Middle frontal gyrus (tissue), 1 donor: ENCODE results near the gene BRAT1.
"Not testable (repeated sequence)": the region's sequence is repeated elsewhere in the genome, so short reads cannot be mapped to it uniquely, and the experiment has no call there.

Source experiments
- DNase-seq: peaks from one replicate; pipeline ENCODE4 v3.0.0-alpha.2; 2015; ENCODE audit warnings: low spot score; ENCODE audit errors: extremely low spot score

The BRAT1 gene

GRCh38 chr7:2539031-2539911 is 16.1 kb downstream of the BRAT1 start:
- DNase-seq = no peak

GRCh38 chr7:2537981-2538851 is 17.1 kb downstream of the BRAT1 start:
- DNase-seq = no peak

GRCh38 chr7:2535872-2536627 is 19.3 kb downstream of the BRAT1 start:
- not testable (repeated sequence) for DNase-seq

- DNase-seq = not testable (repeated sequence)
These were observed 21.1 kb downstream of the BRAT1 start for GRCh38 chr7:2534214-2534613.

DNA sequence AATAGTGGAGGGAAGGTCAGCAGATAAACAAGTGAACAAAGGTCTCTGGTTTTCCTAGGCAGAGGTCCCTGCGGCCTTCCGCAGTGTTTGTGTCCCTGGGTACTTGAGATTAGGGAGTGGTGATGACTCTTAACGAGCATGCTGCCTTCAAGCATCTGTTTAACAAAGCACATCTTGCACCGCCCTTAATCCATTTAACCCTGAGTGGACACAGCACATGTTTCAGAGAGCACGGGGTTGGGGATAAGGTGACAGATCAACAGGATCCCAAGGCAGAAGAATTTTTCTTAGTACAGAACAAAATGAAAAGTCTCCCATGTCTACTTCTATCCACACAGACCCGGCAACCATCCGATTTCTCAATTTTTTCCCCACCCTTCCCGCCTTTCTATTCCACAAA is 21.8 kb downstream of the BRAT1 start:
- not testable (repeated sequence) for DNase-seq

DNA sequence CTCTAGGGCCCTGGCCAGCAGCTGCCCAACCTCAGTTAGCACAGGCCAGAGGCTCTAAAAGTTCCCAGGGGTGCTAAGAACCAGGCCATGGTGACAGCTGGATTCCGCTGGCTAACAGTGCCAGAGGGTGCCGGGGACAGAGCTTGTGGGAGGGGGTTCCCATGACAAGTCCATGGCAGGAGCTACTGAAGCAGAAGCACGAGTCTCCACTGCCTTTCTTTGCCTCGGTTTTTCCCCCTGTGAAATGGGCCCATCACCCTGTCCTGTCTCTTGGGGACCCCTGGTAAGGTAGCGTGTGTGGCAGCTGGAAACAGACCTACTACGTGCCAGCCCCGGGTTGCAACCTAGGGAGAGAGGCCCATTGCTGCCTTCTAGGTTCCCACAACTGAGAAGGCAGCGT is 22.5 kb downstream of the BRAT1 start:
- DNase-seq = not testable (repeated sequence)

DNA sequence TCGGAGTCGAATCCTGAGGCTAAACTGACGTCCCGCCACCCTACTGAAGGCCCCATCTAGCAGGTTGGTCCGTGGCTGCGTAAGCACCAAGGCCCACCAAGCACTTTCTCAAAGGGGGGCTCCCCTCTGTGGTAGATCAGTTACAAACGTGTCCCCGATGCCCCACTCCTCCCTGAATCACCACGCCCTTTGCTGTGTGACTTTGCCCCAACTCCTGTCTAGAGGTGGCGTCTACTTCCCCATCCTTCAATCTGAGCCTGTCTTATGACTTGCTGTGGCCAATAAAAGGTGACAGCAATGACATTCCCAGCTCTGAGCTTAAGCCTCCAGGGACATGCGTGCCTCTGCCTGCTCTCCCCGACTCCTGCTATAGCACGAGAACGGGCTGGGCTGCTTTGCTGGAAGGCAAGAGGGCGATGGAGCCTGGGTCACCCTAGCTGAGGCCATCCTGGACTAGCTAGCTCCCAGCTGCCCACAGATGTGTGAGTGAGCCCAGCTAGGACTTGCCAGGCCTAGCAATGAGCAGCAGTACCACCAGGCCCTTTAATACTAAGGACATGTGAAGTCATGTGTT is 23.0 kb downstream of the BRAT1 start:
- DNase-seq = not testable (repeated sequence)

DNA sequence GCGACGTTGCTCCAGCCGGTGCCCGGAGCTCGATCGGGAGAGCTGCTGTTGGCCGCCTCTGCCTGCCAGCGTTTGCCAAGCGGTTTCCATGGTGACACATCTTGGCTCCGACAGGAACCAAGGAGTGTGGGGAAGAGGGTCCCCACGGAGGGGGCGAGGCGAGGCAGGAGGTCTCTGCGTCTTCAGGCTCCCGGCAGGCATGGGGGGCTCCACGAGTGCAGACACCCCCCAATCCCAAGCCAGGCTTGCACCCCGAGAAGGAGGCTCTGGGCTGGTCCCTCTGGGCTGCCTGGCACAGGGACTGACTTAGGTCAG is 23.6 kb downstream of the BRAT1 start:
- not testable (repeated sequence) for DNase-seq

GRCh38 chr7:2530994-2531795 is 24.1 kb downstream of the BRAT1 start:
- not testable (repeated sequence) for DNase-seq

DNA sequence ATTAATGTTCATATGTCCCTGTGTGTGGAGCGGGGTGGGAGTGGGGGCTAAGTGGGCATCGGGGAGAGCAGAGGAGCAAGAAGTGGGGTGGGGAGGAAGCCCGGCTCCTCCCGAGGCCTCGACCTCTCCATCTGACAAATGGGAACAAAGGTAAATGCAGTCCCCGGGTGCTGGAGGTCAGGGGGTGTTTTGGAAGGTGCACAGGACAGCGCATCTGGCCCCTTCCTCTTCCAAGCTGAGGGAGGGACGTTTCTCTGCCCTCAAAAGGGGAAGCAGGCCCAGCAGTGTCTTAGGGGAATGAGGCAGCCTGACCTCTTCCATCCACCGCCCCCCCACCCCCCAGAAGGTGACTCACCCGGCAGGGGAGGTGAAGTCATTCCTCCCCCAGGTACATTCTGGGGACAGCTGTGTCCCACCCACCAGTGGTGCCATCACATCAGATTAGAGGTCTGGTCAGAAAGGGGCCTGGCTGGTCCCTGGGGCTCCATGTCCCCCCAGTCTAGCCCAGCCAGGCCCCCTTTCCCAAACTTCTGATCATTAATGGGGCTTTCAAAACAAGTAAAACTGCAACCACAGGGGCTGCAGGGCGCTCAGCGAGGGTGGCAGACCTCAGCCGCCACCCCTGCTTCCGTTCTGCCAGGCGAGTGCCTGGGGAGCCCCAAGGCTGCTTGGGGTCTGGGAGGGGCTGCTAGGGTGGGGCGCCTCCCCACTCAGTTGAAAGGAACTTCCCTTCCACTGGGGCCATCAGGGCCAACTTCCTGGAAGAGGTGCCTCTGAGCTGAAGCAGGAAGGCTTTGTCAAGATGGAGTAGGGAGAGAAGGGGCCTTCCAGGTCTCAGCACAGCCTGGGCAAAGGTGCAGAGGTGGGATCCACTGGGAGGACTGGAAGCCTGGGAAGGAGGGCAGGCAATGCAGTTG is 25.0 kb downstream of the BRAT1 start:
- no peak for DNase-seq

- DNase-seq = no peak
These were observed 25.9 kb downstream of the BRAT1 start for GRCh38 chr7:2529161-2530070.

GRCh38 chr7:2528481-2529095 is 26.7 kb downstream of the BRAT1 start:
- DNase-seq = no peak

DNA sequence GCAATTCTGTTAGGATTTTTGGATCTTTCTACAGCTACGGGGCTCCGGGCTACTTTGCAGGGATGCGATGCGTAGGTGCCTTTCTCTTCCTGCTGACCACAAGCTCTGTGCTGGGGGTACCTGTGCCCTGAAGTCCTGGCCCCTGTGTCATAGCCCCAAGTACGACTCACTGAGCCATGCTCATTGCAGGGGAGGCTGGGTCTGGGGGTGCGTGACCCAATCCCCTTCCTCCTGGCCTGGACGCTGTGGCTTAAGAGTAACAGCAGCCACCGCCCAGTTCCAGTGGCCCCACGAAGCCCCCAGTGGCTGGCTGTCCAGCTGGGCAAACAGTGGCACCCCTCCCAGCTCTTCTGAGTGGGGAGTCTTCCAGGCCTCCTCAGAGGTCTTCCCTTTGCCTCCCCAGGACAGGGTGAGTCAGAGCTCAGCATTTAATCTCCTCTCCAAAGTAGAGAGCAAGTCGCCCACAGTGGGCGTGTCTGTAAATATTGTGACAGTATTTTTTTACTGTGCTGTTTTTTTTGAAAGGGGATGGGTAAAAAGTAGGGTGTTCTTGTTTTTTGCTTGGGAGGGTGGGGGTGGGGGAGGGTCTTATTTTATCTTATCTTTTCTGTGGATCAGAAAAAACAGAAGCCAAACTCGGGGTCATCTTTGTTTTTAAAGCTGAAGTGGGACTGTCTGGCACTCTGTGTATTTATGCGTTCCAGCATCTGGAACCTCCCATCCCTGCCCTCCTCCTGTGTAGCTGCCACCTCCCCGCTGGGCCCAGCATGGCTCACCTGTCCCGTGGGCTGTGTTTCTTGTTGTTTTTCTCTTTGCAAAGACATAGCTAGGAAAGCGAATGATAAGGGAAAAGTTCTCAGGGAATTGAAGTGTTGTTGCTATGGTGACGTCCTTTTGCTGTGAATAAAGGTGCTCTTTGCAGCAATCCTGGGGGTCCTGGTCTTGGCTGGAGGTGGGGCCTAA is 27.5 kb downstream of the BRAT1 start:
- no peak for DNase-seq

- no peak for DNase-seq
These were observed 28.4 kb downstream of the BRAT1 start for GRCh38 chr7:2526659-2527504.

DNA sequence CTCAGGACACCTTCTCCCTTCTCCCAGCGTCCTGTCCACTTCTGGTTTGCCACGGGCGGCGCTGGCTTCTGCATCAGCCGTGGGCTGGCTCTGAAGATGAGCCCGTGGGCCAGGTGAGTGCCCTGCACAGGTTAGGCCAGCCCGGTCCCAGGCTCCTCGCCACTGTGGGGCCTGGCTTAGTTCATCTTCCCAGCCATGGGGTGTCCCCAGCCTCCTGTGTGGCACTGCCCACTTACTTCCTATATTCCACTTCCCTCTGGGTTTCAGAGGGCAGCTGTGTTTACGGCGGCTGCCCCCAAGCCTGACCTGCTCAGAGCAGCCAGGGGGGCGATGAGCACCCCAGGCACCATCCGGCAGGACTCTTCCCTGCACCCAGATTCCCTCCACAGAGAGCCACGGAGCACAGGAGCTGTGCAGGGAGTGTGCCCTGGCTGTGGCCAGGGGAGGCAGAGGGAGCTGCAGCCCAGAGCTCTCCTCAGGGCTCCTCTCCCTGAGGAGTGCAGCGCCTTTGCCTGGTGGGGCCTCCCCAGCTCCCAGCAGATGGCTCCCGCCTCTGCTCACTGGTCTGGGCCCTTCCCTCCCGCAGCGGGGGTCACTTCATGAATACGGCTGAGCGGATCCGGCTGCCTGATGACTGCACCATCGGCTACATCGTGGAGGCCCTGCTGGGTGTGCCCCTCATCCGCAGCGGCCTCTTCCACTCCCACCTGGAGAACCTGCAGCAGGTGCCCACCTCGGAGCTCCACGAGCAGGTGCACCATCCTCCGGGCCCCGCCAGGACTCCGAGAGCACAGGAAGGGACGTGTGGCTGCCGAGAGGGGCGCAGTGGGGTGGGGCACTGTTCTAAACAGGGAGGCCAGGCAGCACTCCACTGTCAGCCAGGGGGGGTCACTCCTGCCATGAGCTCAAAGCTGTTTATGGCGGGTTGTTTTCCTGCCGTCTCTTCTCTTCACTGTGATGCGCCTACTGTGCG is 29.4 kb downstream of the BRAT1 start:
- DNase-seq = no peak
